Neutrophil (primary cell): ENCODE data around the gene LRRFIP2.

Source experiments
- H3K27ac ChIP-seq: fragments of 200-600 bp; sonication (generic); 2 replicates; pipeline ENCODE4 v1.5.1; 2016; ENCODE audit warnings: mild to moderate bottlenecking, moderate library complexity
- H3K27me3 ChIP-seq: fragments of 200-600 bp; sonication (generic); 2 replicates; pipeline ENCODE4 v1.6.0; 2016; ENCODE audit warnings: mild to moderate bottlenecking
- H3K36me3 ChIP-seq: fragments of 200-600 bp; sonication (generic); 2 replicates; pipeline ENCODE4 v1.5.1; 2017
- H3K4me1 ChIP-seq, 2 experiments: fragments of 200-600 bp in 1 of 2; sonication (generic) in 1 of 2; 1 replicate in 1 of 2; 2 replicates in 1 of 2; pipeline versions ENCODE4 v1.5.1 to v1.6.1; 2013 to 2016; ENCODE audit warnings: low read depth in 1 of 2, low read length in 1 of 2, mild to moderate bottlenecking in 1 of 2, moderate library complexity in 1 of 2; ENCODE audit not compliant: control insufficient read depth in 1 of 2, insufficient read depth in 1 of 2
- H3K4me3 ChIP-seq, 2 experiments: fragments of 200-600 bp in 1 of 2; sonication (generic) in 1 of 2; 1 replicate in 1 of 2; 2 replicates in 1 of 2; pipeline ENCODE4 v1.5.1; 2013 to 2016; ENCODE audit warnings: low read depth in 1 of 2, low read length in 1 of 2, mild to moderate bottlenecking in 1 of 2, moderate library complexity in 1 of 2
- H3K9me3 ChIP-seq: fragments of 200-600 bp; sonication (generic); 2 replicates; pipeline ENCODE4 v1.5.1; 2016
- TF ChIP-seq, protein P1 (sequence below): fragments of 200-600 bp; sonication (generic); IDR thresholded peaks from 2 replicates; pipeline ENCODE4 v1.5.1; 2016; ENCODE audit warnings: antibody characterized with exemption

LRRFIP2 gene

DNA sequence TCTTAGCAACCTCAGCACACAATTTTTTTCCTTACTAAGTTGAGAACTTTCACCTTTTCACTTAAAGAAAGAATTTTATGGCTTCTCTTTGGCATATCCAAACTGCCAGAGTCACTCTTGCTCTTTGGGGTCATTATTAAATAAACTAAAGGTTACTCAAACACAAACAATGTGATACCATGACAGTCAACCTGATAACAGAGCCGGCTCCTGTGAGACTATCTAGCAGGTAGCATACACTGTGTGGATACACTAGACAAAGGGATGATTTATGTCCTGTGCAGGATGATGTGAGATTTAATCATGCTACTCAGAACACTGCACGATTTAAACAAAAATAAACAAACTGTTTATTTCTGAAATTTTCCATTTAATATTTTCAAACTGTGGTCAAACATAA lies 35.6 kb downstream of the LRRFIP2 start:
- Histone ChIP-seq H3K27me3 (no peaks in the 10 kb centered on the region), H3K4me1 (peaks cover 49 to 51% of the 10 kb centered on the region in 2 experiments), H3K27ac (peak overlapping the region; percentile 14), H3K36me3 (peaks cover 6% of the 10 kb centered on the region), H3K9me3 (no peaks in the 10 kb centered on the region), H3K4me3 (no peak overlapping the region)
- TF ChIP-seq, protein P1, sequence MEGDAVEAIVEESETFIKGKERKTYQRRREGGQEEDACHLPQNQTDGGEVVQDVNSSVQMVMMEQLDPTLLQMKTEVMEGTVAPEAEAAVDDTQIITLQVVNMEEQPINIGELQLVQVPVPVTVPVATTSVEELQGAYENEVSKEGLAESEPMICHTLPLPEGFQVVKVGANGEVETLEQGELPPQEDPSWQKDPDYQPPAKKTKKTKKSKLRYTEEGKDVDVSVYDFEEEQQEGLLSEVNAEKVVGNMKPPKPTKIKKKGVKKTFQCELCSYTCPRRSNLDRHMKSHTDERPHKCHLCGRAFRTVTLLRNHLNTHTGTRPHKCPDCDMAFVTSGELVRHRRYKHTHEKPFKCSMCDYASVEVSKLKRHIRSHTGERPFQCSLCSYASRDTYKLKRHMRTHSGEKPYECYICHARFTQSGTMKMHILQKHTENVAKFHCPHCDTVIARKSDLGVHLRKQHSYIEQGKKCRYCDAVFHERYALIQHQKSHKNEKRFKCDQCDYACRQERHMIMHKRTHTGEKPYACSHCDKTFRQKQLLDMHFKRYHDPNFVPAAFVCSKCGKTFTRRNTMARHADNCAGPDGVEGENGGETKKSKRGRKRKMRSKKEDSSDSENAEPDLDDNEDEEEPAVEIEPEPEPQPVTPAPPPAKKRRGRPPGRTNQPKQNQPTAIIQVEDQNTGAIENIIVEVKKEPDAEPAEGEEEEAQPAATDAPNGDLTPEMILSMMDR = no peak

DNA sequence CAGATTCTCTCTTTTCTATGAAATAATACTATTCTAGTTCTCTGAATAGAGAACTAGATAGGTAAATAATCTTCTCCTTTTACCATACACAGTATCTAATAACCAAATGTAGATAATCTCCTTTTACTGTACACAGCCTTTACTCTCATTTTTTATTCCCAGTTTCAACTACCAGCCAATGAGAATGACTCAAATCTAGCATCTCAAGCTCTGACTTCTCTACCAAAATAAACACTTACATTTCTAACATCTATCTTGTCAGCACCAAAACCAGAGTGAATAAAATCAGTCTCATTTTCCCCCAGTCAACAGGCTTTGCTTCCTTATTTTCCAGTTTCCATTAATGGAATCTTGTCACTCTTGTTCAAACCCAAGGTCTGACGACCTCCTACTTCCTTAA lies 36.9 kb downstream of the LRRFIP2 start:
- Histone ChIP-seq H3K27ac (peak overlapping the region; percentile 76), H3K4me1 (peaks cover 51 to 57% of the 10 kb centered on the region in 2 experiments)
- TF ChIP-seq, protein P1 = no peak

DNA sequence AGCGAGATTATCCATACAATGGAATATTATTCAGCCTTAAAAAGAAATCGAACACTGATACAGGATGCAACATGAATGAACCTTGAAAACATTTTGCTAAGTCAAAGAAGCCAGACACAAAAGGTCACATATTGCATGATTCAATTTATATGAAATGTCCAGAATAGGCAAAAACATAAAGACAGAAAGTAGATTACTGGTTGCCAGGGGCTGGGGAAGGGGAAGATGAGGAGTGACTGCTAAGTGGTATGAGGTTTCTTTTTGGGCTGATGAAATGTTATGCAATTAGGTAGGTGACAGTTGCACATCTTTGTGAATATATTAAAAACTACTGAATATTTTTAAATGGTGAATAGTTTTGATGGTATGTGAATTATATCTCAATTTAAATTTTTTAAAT lies 38.3 kb downstream of the LRRFIP2 start:
- Histone ChIP-seq H3K4me3 (peak overlapping the region in 1 of 2 experiments; percentile 20), H3K27ac (peak overlapping the region; percentile 76), H3K9me3 (no peaks in the 10 kb centered on the region), H3K4me1 (peaks cover 52 to 56% of the 10 kb centered on the region in 2 experiments), H3K36me3 (no peaks in the 10 kb centered on the region), H3K27me3 (no peaks in the 10 kb centered on the region)
- TF ChIP-seq, protein P1 = no peak

More for the DNA sequence above, 36.9 kb downstream of the LRRFIP2 start:
- Histone ChIP-seq H3K27me3 (no peaks in the 10 kb centered on the region), H3K4me3 (no peak overlapping the region), H3K9me3 (no peaks in the 10 kb centered on the region), H3K36me3 (no peaks in the 10 kb centered on the region)

DNA sequence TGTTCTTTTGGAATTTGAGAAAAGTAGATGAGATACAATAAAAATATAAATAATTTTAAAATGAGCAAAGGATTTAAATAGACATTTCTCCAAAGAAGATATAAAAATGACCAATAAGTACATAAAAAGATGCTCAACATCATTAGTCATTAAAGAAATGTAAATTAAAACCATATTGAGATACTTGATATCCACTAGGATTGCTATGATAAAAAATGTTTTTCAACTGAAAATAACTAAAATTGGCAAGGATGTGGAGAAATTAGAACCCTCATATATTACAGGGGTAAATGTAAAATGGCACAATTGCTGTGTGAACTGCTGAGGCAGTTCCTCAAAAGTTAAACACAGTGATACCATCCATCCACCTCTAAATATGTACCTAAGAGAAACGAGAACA lies 38.8 kb downstream of the LRRFIP2 start:
- TF ChIP-seq, protein P1 = no peak
- Histone ChIP-seq H3K9me3 (no peaks in the 10 kb centered on the region), H3K36me3 (no peaks in the 10 kb centered on the region), H3K27me3 (no peaks in the 10 kb centered on the region), H3K4me1 (peaks cover 47 to 50% of the 10 kb centered on the region in 2 experiments), H3K27ac (peak overlapping the region; percentile 76), H3K4me3 (peak overlapping the region in 1 of 2 experiments; percentile 20)

DNA sequence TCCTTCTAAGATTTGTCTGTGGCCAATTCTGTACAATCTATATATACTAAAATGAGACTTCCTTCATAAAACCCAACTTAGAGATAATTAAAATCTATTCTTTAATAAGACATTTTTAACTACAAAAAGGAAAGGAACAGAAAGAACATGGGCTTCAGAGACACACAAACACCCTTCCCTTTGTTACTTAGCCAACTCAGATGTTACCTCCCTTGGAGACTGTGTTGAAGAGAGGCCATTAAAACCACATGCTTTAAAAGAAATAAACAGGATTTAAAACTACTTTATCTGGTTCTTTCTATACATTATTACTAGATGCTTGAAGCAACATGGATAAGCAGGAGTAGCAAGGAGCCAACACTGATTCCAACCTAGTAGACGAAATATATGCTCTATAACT lies 42.0 kb downstream of the LRRFIP2 start:
- Histone ChIP-seq H3K9me3 (no peaks in the 10 kb centered on the region), H3K27ac (no peak overlapping the region), H3K4me1 (peaks cover 43 to 53% of the 10 kb centered on the region in 2 experiments), H3K4me3 (no peak overlapping the region), H3K36me3 (no peaks in the 10 kb centered on the region), H3K27me3 (no peaks in the 10 kb centered on the region)
- TF ChIP-seq, protein P1 = no peak

DNA sequence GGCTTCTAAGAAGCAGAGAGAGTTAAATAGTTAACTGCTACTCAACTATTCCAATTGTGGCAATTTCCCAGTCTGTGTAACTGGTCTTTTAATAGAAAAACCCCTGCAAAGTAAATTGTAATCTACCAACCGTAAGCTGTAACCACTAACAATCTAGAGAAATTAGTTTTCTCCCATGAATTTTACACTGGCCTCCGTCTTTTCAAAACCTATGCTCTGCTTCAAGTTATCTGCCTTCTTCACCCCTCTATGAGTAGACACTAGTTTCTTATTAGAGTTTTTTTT lies 42.6 kb downstream of the LRRFIP2 start:
- Histone ChIP-seq H3K27me3 (no peaks in the 10 kb centered on the region), H3K36me3 (no peaks in the 10 kb centered on the region), H3K4me1 (peaks cover 38 to 48% of the 10 kb centered on the region in 2 experiments), H3K4me3 (no peak overlapping the region), H3K9me3 (no peaks in the 10 kb centered on the region), H3K27ac (no peak overlapping the region)
- TF ChIP-seq, protein P1 = no peak
